Parathyroid adenoma (tissue), 2 donors: ENCODE data around the gene ZNF160.
"Not testable (repeated sequence)": the region's sequence is repeated elsewhere in the genome, so short reads cannot be mapped to it uniquely, and the experiment has no call there.

Source experiments
- H2AFZ ChIP-seq: fragments of 300-600 bp; sonication (generic); one replicate; pipeline ENCODE4 v1.7.0; 2017; ENCODE audit warnings: antibody characterized with exemption, mild to moderate bottlenecking
- H3K27ac ChIP-seq: fragments of 300-600 bp; sonication (generic); one replicate; pipeline ENCODE4 v1.7.0; 2017
- H3K27me3 ChIP-seq: fragments of 300-600 bp; sonication (generic); one replicate; pipeline ENCODE4 v1.7.0; 2017; ENCODE audit warnings: low read length; ENCODE audit not compliant: control insufficient read depth, insufficient read depth
- H3K36me3 ChIP-seq: fragments of 300-600 bp; sonication (generic); one replicate; pipeline ENCODE4 v1.7.0; 2017; ENCODE audit warnings: low read length; ENCODE audit not compliant: control insufficient read depth, insufficient read depth
- H3K4me1 ChIP-seq: fragments of 300-600 bp; sonication (generic); one replicate; pipeline ENCODE4 v1.7.0; 2017; ENCODE audit warnings: control low read depth
- H3K4me2 ChIP-seq: fragments of 300-600 bp; sonication (generic); one replicate; pipeline ENCODE4 v1.7.0; 2017; ENCODE audit warnings: low read length
- H3K4me3 ChIP-seq: fragments of 300-600 bp; sonication (generic); one replicate; pipeline ENCODE4 v1.7.0; 2017; ENCODE audit warnings: low read depth, low read length
- H3K79me2 ChIP-seq: fragments of 300-600 bp; sonication (generic); one replicate; pipeline ENCODE4 v1.7.0; 2017; ENCODE audit warnings: control low read depth
- H3K9ac ChIP-seq: fragments of 300-600 bp; sonication (generic); one replicate; pipeline ENCODE4 v1.7.0; 2017; ENCODE audit warnings: mild to moderate bottlenecking
- H3K9me3 ChIP-seq: fragments of 300-600 bp; sonication (generic); one replicate; pipeline ENCODE4 v1.7.0; 2017; ENCODE audit warnings: low read length; ENCODE audit not compliant: control insufficient read depth
- TF ChIP-seq, protein P1 (sequence below): fragments of 300-600 bp; sonication (generic); IDR thresholded peaks from one replicate; pipeline ENCODE4 v1.7.0; 2017; ENCODE audit warnings: antibody characterized with exemption, mild to moderate bottlenecking
- donor health status: primary hyperparathyroidism.

The ZNF160 gene

DNA sequence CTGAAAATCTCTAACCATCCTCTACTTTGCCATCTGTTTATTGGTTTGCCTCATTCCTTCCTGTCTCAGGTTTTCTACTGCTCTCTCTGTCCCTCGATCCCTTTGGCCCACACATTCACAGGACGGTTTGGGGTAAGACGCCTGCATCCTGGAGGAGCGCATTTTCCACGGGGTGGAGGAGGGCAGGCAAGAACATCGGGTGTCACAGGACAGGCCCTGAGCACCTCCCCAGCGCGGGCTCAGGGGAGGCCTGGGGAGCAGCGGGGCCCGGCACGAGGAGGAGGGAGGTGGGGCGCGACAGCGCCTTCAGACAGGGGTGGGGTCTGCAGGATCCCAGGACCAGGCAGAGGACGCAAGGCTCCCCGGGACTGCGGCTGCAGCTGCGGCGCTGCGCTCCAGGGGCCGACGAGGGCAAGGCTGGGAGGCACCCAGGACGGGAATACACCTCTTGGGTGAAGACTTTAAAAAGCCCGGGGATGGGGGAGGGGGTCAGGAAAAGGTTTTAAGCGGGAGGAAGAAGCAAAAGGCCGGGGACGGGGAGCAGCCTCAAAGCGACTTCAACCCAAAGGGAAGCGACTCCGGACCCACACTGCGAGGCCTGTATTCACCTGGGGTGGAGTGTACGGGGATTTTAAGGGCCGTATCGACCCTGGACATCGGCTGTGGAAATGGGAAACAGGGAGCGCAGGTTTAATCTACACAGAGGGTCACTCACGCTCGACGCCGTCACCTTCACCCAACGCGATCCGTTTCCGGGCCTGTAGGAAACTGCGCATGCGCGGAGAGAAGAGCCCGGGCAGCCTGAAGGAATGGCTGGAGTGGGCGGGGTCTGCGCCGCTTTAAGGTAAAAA, 29.1 kb upstream of the ZNF160 start, which contains the start of gene ZNF415:
ZNF415 (minus strand) TSS at position 770 of the 851 bp plus-strand sequence. CDS start 10,234 bp downstream, outside the sequence.
- Histone ChIP-seq H3K27ac (peak within 1 kb of the TSS; percentile 45), H3K9ac (no peak within 1 kb of the TSS), H3K4me3 (peak within 1 kb of the TSS; percentile 88), H2AFZ (peak within 1 kb of the TSS; percentile 75), H3K27me3 (no peaks in the 10 kb centered on the region), H3K36me3 (no peaks in the 10 kb centered on the region), H3K4me1 (peaks cover 4% of the 10 kb centered on the region), H3K9me3 (no peaks in the 10 kb centered on the region), H3K79me2 (peaks cover 3% of the 10 kb centered on the region), H3K4me2 (peak within 1 kb of the TSS; percentile 98)
- TF ChIP-seq, protein P1, sequence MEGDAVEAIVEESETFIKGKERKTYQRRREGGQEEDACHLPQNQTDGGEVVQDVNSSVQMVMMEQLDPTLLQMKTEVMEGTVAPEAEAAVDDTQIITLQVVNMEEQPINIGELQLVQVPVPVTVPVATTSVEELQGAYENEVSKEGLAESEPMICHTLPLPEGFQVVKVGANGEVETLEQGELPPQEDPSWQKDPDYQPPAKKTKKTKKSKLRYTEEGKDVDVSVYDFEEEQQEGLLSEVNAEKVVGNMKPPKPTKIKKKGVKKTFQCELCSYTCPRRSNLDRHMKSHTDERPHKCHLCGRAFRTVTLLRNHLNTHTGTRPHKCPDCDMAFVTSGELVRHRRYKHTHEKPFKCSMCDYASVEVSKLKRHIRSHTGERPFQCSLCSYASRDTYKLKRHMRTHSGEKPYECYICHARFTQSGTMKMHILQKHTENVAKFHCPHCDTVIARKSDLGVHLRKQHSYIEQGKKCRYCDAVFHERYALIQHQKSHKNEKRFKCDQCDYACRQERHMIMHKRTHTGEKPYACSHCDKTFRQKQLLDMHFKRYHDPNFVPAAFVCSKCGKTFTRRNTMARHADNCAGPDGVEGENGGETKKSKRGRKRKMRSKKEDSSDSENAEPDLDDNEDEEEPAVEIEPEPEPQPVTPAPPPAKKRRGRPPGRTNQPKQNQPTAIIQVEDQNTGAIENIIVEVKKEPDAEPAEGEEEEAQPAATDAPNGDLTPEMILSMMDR: no peak

- Histone ChIP-seq H3K36me3 (no peaks in the 10 kb centered on the region), H3K4me2 (peak overlapping the region; percentile 98), H3K9ac (no peak overlapping the region), H2AFZ (peak overlapping the region; percentile 75), H3K4me1 (peaks cover 4% of the 10 kb centered on the region), H3K79me2 (peaks cover 3% of the 10 kb centered on the region), H3K27me3 (no peaks in the 10 kb centered on the region), H3K9me3 (no peaks in the 10 kb centered on the region), H3K4me3 (peak overlapping the region; percentile 88), H3K27ac (no peak overlapping the region)
- TF ChIP-seq, protein P1: no peak
These were observed 28.5 kb upstream of the ZNF160 start for GRCh38 chr19:53131727-53132126.

DNA sequence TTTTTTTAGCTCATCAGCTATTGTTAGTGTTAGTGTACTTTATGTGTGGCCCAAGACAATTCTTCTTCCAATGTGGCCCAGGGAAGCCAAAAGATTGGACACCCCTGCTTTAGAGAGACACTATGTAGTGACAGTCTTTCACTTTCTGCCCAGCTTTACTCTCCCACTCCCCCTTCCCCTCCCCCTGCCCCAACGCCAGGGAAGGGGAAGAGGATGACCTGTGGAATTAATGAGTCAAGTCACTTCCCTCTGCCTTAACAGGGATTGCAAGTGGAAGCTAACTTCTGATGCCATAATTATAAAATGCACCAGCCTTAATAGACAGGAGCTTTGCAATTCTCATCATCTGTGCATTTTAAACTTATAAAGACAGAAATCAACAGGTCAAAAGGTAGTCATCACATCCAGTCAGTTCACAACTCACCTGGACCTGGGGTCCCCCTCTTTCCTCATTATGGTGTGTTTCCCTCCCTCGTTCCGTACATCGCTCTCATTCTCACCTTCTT, 27.9 kb upstream of the ZNF160 start:
- Histone ChIP-seq H3K79me2 (peaks cover 3% of the 10 kb centered on the region), H3K27me3 (no peaks in the 10 kb centered on the region), H3K9me3 (no peaks in the 10 kb centered on the region), H2AFZ (no peak overlapping the region), H3K27ac (no peak overlapping the region), H3K4me3 (peak overlapping the region; percentile 88), H3K4me2 (peak overlapping the region; percentile 98), H3K9ac (no peak overlapping the region), H3K4me1 (peaks cover 4% of the 10 kb centered on the region), H3K36me3 (no peaks in the 10 kb centered on the region)
- TF ChIP-seq, protein P1: no peak

DNA sequence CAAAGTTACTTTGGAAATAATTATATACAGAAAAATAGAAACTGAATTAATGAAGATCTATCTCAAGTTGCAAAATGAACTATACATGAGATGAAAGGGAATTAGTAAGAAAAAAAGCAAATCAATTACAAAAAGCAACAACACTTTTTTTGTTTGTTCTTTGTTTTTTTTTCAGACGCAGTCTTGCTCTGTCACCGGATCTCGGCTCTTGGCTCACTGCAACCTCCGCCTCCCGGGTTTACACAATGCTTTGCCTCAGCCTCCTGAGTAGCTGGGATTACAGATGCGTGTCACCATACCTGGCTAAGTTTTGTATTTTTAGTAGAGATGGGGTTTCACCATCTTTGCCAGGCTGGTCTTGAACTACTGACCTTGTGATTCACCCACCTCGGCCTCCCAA, 27.3 kb upstream of the ZNF160 start:
- H3K9me3 ChIP-seq: no peaks in the 10 kb centered on the region
- no peak overlapping the region for H2AFZ ChIP-seq
- TF ChIP-seq, protein P1: no peak
- peaks cover 4% of the 10 kb centered on the region for H3K4me1 ChIP-seq
- H3K27ac ChIP-seq: no peak overlapping the region
- no peak overlapping the region for H3K4me2 ChIP-seq
- peaks cover 3% of the 10 kb centered on the region for H3K79me2 ChIP-seq
- H3K4me3 ChIP-seq: no peak overlapping the region
- H3K36me3 ChIP-seq: no peaks in the 10 kb centered on the region
- no peaks in the 10 kb centered on the region for H3K27me3 ChIP-seq
- no peak overlapping the region for H3K9ac ChIP-seq

DNA sequence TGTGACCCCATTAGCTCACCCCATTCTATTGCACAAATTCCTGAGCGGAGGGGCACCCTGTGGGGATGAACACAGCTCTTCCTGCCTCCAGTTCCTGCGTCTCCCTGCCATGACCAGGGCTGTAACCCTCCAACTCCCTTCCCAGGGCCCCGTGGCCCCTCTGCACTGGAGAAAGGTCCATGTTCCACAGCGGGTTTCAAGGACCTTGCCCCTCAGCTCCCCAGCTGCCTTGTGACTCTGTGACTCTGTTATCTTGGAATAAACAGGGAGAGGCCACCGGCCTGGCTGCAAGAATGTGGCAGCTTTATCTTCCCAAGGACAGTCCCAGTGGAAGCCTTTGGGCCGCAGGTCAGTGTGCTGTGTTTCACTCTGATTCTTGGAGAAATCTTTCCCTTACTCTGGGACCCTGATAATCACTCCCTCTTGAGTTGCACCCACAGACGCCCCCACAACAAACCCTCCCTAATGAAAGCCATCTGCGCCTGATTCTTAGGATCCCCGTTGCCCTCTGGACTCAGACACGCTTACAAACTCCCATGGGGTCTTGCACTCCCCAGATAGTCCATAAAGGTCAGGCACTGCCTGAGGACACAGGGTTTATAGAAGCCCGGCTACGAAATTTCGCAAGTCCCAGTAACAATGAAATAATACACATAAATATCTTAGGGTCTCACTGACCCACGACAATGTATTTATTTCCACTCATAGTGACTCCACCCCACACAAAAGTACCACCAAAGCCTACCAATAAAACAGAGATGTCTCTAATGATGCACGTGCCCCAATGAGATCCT, 23.7 kb upstream of the ZNF160 start:
- H3K27ac ChIP-seq, H3K36me3 ChIP-seq, H3K4me1 ChIP-seq, H3K79me2 ChIP-seq, H2AFZ ChIP-seq, H3K4me2 ChIP-seq, H3K9ac ChIP-seq, H3K9me3 ChIP-seq, H3K27me3 ChIP-seq, H3K4me3 ChIP-seq: not testable (repeated sequence)
